ENCODE data around the gene TEX2.

Gene TEX2

GRCh38 chr17:64139542-64139941 lies 123.5 kb downstream of the TEX2 start:
- TF ChIP-seq POLR2AphosphoS5 (IDR thresholded peaks at IDR 0.05; ENCODE audit: low read depth) (no peak), GABPA (IDR thresholded peaks at IDR 0.05; ENCODE audit: low read depth) (no peak), CTCF (IDR thresholded peaks at IDR 0.05; ENCODE audit: insufficient read depth, low read length) (no peak), SPI1 (IDR thresholded peaks at IDR 0.05; ENCODE audit: borderline replicate concordance, low read depth) (no peak), REST (IDR thresholded peaks at IDR 0.05; ENCODE audit: insufficient replicate concordance, low read depth) (no peak)
- H3K4me3 ChIP-seq (replicated peaks; ENCODE audit: insufficient read depth, low read length) = no peak overlapping the region

GRCh38 chr17:64138441-64138840 lies 124.6 kb downstream of the TEX2 start:
- TF ChIP-seq CTCF (IDR thresholded peaks at IDR 0.05; ENCODE audit: insufficient read depth, low read length) = no peak
- TF ChIP-seq REST (IDR thresholded peaks at IDR 0.05; ENCODE audit: insufficient replicate concordance, low read depth) = no peak
- TF ChIP-seq GABPA (IDR thresholded peaks at IDR 0.05; ENCODE audit: low read depth) = no peak
- no peak for TF ChIP-seq SPI1 (IDR thresholded peaks at IDR 0.05; ENCODE audit: borderline replicate concordance, low read depth)
- no peak for TF ChIP-seq POLR2AphosphoS5 (IDR thresholded peaks at IDR 0.05; ENCODE audit: low read depth)
- no peak overlapping the region for H3K4me3 ChIP-seq (replicated peaks; ENCODE audit: insufficient read depth, low read length)
- H3K27ac ChIP-seq (replicated peaks) = no peak overlapping the region
- no peak for DNase-seq (ENCODE audit: low read depth in 1 of 2, low spot score in 1 of 2)
- H3K27me3 ChIP-seq (ENCODE audit: insufficient read depth, poor library complexity, severe bottlenecking) = no peaks in the 10 kb centered on the region

More at GRCh38 chr17:64139542-64139941, 123.5 kb downstream of the TEX2 start:
- DNase-seq (ENCODE audit: low read depth in 1 of 2, low spot score in 1 of 2) = no peak
- Histone ChIP-seq H3K27ac (replicated peaks) (no peak overlapping the region), H3K27me3 (ENCODE audit: insufficient read depth, poor library complexity, severe bottlenecking) (no peaks in the 10 kb centered on the region)

- no peak overlapping the region for H3K4me3 ChIP-seq (replicated peaks; ENCODE audit: insufficient read depth, low read length)
- no peak overlapping the region for H3K27ac ChIP-seq (replicated peaks)
- H3K27me3 ChIP-seq (ENCODE audit: insufficient read depth, poor library complexity, severe bottlenecking) = no peaks in the 10 kb centered on the region
- no peak for DNase-seq (ENCODE audit: low read depth in 1 of 2, low spot score in 1 of 2)
- TF ChIP-seq REST (IDR thresholded peaks at IDR 0.05; ENCODE audit: insufficient replicate concordance, low read depth) (no peak), GABPA (IDR thresholded peaks at IDR 0.05; ENCODE audit: low read depth) (no peak), CTCF (IDR thresholded peaks at IDR 0.05; ENCODE audit: insufficient read depth, low read length) (no peak), SPI1 (IDR thresholded peaks at IDR 0.05; ENCODE audit: borderline replicate concordance, low read depth) (no peak; the same call in 1 of the 2 replicates), POLR2AphosphoS5 (IDR thresholded peaks at IDR 0.05; ENCODE audit: low read depth) (no peak)
Measured at GRCh38 chr17:64135000-64135399, 128.1 kb downstream of the TEX2 start.

All from HL-60 (cell line).